A673 (cell line): ENCODE data around the gene PCNT. TPM values are rescaled to one million over a fixed set of nuclear protein-coding genes. Genes with fewer than 3 reads are reported as not detected.

Experiments
- BruUV-seq: library from RNA; stranded (reverse); fragments of 400-500 nt; replicated peaks from 2 replicates; lab custom pipeline; 2021; lab: Mats Ljungman, UMichigan
- CTCF ChIA-PET: fragments of 300-600 bp; sonication (Branson Sonifier 250); formaldehyde crosslinking; loops from one replicate; lab custom pipeline; 2022; ENCODE audit warnings: antibody characterized with exemption; lab: Charles Lee
- POLR2A ChIA-PET: fragments of 300-600 bp; sonication (Branson Sonifier 250); formaldehyde crosslinking; loops from one replicate; lab custom pipeline; 2022; ENCODE audit warnings: antibody characterized with exemption; ENCODE audit not compliant: low non-redundant PET; lab: Charles Lee
- DNase-seq: peaks from one replicate; pipeline ENCODE4 v3.0.0-alpha.2; 2015; ENCODE audit warnings: low spot score
- H3K27ac ChIP-seq: fragments of 200-600 bp; sonication (generic); 2 replicates; pipeline ENCODE4 v1.5.1; 2016; ENCODE audit warnings: mixed run types, low read depth, mild to moderate bottlenecking, mixed read lengths, antibody characterized with exemption, low read length; ENCODE audit not compliant: poor library complexity, severe bottlenecking
- H3K27me3 ChIP-seq: fragments of 200-600 bp; sonication (generic); replicated peaks from 2 replicates; pipeline ENCODE4 v1.6.1; 2017; ENCODE audit warnings: mixed run types, low read depth, mild to moderate bottlenecking, mixed read lengths, antibody characterized with exemption, low read length; ENCODE audit not compliant: insufficient read depth, poor library complexity
- H3K36me3 ChIP-seq: fragments of 200-600 bp; sonication (generic); 2 replicates; pipeline ENCODE4 v1.6.1; 2016; ENCODE audit warnings: mixed run types, mild to moderate bottlenecking, mixed read lengths, antibody characterized with exemption, low read length; ENCODE audit not compliant: insufficient read depth, poor library complexity, severe bottlenecking
- H3K4me1 ChIP-seq: fragments of 200-600 bp; sonication (generic); 2 replicates; pipeline ENCODE4 v1.6.1; 2017; ENCODE audit warnings: mixed run types, mild to moderate bottlenecking, mixed read lengths, antibody characterized with exemption, low read length; ENCODE audit not compliant: insufficient read depth, poor library complexity, severe bottlenecking
- H3K4me3 ChIP-seq: fragments of 200-600 bp; sonication (generic); 2 replicates; pipeline ENCODE4 v1.5.1; 2016; ENCODE audit warnings: low read depth, mixed run types, mild to moderate bottlenecking, mixed read lengths, low read length; ENCODE audit not compliant: poor library complexity, severe bottlenecking
- H3K9me3 ChIP-seq: fragments of 200-600 bp; sonication (generic); 2 replicates; pipeline ENCODE4 v1.6.1; 2016; ENCODE audit warnings: mixed run types, low read depth, mild to moderate bottlenecking, mixed read lengths, antibody characterized with exemption, low read length; ENCODE audit not compliant: poor library complexity, severe bottlenecking
- EZH2 ChIP-seq: fragments of 200-600 bp; sonication (generic); IDR thresholded peaks from 2 replicates; pipeline ENCODE4 v1.6.1; 2017; ENCODE audit warnings: borderline replicate concordance, low read depth, mild to moderate bottlenecking, mixed read lengths, antibody characterized with exemption, low read length; ENCODE audit not compliant: poor library complexity, severe bottlenecking
- intact Hi-C: fragments of 100-400 bp; cut with micrococcal nuclease; formaldehyde crosslinking; loops from one replicate; pipeline ENCODE4 v1.10.0; 2022; ENCODE audit not compliant: unreplicated experiment
- total RNA-seq: library from RNA; stranded (reverse); gene quantifications from 2 replicates; pipeline ENCODE4 v1.2.3, GENCODE V29; 2021
- TF ChIP-seq, protein P1 (sequence below): fragments of 300-800, 200-600 bp; sonication (generic); conservative IDR thresholded peaks from 2 replicates; pipeline ENCODE4 v1.5.1; 2017; ENCODE audit warnings: low read depth, mild to moderate bottlenecking, antibody characterized with exemption, low read length, moderate library complexity, mixed read lengths

The PCNT gene
- total RNA-seq, 1 experiment from 2014 or later, result 66.4 TPM

DNA sequence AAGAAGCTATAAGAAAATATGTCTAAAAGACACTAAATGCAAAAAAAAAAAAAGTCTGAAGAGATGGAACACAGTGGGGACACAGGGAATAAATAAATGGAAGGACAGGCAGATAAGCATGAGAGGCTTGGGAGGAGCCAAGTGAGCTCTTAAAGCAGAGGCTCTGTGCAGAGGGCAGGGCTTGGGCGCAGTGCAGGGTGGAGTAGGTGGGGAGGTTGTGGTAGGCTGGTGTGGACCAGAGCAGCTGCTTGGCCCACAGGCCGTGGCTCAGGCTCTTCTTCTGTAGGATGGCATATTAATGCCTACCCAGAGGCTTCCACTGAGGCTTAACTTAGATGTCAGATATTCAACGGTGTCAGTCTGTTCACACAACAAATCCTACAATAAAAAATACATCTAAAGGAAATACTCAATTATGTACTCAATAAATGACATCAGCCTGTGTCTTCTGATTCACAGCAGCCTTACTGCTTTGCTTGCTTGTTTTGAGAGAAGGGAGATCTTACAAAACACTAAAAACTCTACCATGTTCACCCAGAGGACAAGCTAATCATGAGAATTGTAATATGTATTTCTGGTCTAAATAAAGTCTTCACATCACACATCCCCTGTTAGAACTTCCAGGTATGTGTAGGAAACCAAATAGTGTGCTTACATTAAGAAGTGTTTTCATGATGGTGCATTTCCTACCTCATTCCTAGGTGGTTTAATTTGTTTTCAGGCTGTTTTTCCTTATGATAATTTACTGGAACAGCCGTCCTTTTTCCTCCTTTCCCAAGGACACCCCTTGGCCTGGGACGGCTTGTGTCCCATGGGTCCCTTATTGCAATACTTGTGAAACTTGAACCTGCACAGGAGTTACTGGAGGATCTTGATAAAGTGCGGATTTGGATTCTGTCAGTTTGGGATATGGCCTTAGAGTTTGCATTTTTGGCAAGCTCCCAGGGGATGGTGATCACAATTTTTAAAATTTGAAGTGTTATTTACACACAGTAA is 159.6 kb downstream of the PCNT start:
- H3K36me3 ChIP-seq, result no peaks in the 10 kb centered on the region
- BruUV-seq, result no TSS peak
- no peak overlapping the region for H3K27ac ChIP-seq
- CTCF ChIA-PET, result no interaction called here
- intact Hi-C loops, result no loop called here
- H3K27me3 ChIP-seq, result no peaks in the 10 kb centered on the region
- H3K4me3 ChIP-seq, result no peak overlapping the region
- TF ChIP-seq EZH2, result no peak
- TF ChIP-seq, protein P1, sequence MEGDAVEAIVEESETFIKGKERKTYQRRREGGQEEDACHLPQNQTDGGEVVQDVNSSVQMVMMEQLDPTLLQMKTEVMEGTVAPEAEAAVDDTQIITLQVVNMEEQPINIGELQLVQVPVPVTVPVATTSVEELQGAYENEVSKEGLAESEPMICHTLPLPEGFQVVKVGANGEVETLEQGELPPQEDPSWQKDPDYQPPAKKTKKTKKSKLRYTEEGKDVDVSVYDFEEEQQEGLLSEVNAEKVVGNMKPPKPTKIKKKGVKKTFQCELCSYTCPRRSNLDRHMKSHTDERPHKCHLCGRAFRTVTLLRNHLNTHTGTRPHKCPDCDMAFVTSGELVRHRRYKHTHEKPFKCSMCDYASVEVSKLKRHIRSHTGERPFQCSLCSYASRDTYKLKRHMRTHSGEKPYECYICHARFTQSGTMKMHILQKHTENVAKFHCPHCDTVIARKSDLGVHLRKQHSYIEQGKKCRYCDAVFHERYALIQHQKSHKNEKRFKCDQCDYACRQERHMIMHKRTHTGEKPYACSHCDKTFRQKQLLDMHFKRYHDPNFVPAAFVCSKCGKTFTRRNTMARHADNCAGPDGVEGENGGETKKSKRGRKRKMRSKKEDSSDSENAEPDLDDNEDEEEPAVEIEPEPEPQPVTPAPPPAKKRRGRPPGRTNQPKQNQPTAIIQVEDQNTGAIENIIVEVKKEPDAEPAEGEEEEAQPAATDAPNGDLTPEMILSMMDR, result no peak
- peak; percentile 9 for DNase-seq
- POLR2A ChIA-PET, result no interaction called here
- no peaks in the 10 kb centered on the region for H3K9me3 ChIP-seq
- peaks cover 10% of the 10 kb centered on the region for H3K4me1 ChIP-seq

DNA sequence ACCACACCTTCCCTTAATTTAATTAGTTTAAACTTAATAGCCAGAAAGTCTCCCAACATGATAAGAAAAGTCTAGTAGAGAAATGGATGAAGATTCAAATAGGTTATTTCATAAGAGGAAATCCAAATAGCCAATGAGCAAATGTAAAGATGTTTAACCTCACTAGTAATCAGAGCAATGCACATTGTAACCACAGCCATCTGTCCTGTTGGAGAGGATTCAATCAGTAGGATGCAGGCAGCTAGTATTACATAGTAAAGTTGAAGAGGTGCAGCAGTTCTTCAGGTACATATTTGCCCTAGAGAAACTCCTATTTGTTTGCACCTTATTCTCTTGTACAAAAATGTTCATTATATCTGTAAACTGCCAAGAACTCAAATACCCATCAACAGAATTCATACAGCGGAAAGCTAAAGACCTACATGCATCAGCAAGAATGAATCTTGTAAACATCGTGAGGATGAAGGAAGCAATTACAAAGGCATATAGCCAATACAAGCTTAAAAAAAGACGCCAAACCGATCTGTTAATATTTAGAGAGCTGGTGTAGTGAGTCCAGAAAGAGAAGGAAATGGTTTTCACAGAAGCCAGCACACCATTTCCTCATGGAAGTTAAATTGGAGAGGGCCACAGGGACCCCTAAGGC is 162.6 kb downstream of the PCNT start:
- TF ChIP-seq EZH2, result no peak
- TF ChIP-seq, protein P1, result no peak
- Histone ChIP-seq H3K4me3 (no peak overlapping the region), H3K27me3 (no peaks in the 10 kb centered on the region), H3K4me1 (peaks cover 10% of the 10 kb centered on the region), H3K9me3 (no peaks in the 10 kb centered on the region), H3K27ac (no peak overlapping the region), H3K36me3 (peaks cover 5% of the 10 kb centered on the region)
- intact Hi-C loops, result no loop called here
- DNase-seq, result no peak
- CTCF ChIA-PET, result no interaction called here
- BruUV-seq, result no TSS peak
- POLR2A ChIA-PET, result no interaction called here

DNA sequence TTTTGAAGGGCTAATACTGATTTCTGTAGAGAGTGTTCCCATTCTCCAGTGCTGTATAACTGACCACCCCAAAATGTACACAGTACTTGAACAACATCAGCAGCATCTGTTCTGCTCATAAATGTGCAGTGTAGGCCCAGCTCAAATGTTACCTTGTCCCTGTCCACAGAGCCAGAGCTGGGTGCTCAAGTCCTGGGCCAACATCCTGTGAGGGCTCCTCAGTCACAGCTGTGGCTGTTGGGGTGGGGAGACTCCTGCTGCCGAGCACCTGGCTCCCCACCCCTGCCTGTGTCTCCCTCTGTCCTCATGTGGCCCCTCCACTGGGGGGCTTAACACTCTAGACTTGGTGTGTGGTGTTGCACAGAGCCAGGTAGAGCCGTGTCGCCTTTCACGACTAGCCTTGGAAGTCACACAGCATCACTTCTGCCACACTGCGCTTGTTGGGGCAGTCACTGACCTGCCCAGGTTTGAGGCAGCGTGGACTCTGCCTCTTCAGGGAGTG is 165.3 kb downstream of the PCNT start:
- no TSS peak for BruUV-seq
- CTCF ChIA-PET, result no interaction called here
- H3K36me3 ChIP-seq, result peaks cover 12% of the 10 kb centered on the region

More for the DNA sequence above, 165.3 kb downstream of the PCNT start:
- intact Hi-C loops, result no loop called here
- Histone ChIP-seq H3K4me1 (no peaks in the 10 kb centered on the region), H3K9me3 (no peaks in the 10 kb centered on the region), H3K4me3 (no peak overlapping the region), H3K27me3 (no peaks in the 10 kb centered on the region), H3K27ac (no peak overlapping the region)
- TF ChIP-seq, protein P1, result no peak
- no peak for TF ChIP-seq EZH2
- no peak for DNase-seq
- POLR2A ChIA-PET, result no interaction called here
